HG02623 (cell line): ENCODE results near the gene VAV3.
"Not testable (repeated sequence)": the region's sequence is repeated elsewhere in the genome, so short reads cannot be mapped to it uniquely, and the experiment has no call there.

Source experiments
- ATAC-seq: cut with Tn5 transposase; IDR thresholded peaks from one replicate; pipeline ENCODE4 v1.9.1; 2021; ENCODE audit warnings: moderate library complexity; ENCODE audit not compliant: unreplicated experiment

The VAV3 gene

GRCh38 chr1:107894605-107895004, 70.4 kb downstream of the VAV3 start:
- no peak for ATAC-seq

GRCh38 chr1:107893350-107893749, 71.6 kb downstream of the VAV3 start:
- ATAC-seq, result not testable (repeated sequence)

GRCh38 chr1:107889524-107889923, 75.5 kb downstream of the VAV3 start:
- ATAC-seq, result no peak

GRCh38 chr1:107883562-107883961, 81.4 kb downstream of the VAV3 start:
- ATAC-seq, result no peak

GRCh38 chr1:107879927-107880326, 85.1 kb downstream of the VAV3 start:
- ATAC-seq, result no peak

- no peak for ATAC-seq
These were observed 85.6 kb downstream of the VAV3 start for GRCh38 chr1:107879346-107879745.

GRCh38 chr1:107877745-107878144, 87.2 kb downstream of the VAV3 start:
- no peak for ATAC-seq

- ATAC-seq, result no peak
These were observed 87.9 kb downstream of the VAV3 start for GRCh38 chr1:107877092-107877491.

- ATAC-seq, result no peak
These were observed 89.3 kb downstream of the VAV3 start for GRCh38 chr1:107875689-107876088.

GRCh38 chr1:107874221-107874620, 90.8 kb downstream of the VAV3 start:
- ATAC-seq, result no peak

GRCh38 chr1:107871687-107872395, 93.1 kb downstream of the VAV3 start:
- no peak for ATAC-seq

- ATAC-seq, result no peak
These were observed 93.7 kb downstream of the VAV3 start for GRCh38 chr1:107871259-107871658.

GRCh38 chr1:107870696-107871095, 94.3 kb downstream of the VAV3 start:
- ATAC-seq, result no peak

- ATAC-seq, result no peak
These were observed 97.1 kb downstream of the VAV3 start for GRCh38 chr1:107867897-107868296.

- ATAC-seq, result no peak
These were observed 97.6 kb downstream of the VAV3 start for GRCh38 chr1:107867422-107867821.

- ATAC-seq, result no peak
These were observed 98.1 kb downstream of the VAV3 start for GRCh38 chr1:107866870-107867269.

GRCh38 chr1:107865627-107866026, 99.4 kb downstream of the VAV3 start:
- ATAC-seq, result no peak

GRCh38 chr1:107863342-107863741, 101.6 kb downstream of the VAV3 start:
- ATAC-seq, result no peak

- ATAC-seq, result no peak
These were observed 102.9 kb downstream of the VAV3 start for GRCh38 chr1:107862064-107862463.

- ATAC-seq, result no peak
These were observed 106.7 kb downstream of the VAV3 start for GRCh38 chr1:107858323-107858722.

GRCh38 chr1:107851418-107851817, 113.6 kb downstream of the VAV3 start:
- no peak for ATAC-seq

- not testable (repeated sequence) for ATAC-seq
These were observed 120.3 kb downstream of the VAV3 start for GRCh38 chr1:107844541-107845194.

- no peak for ATAC-seq
These were observed 121.0 kb downstream of the VAV3 start for GRCh38 chr1:107843989-107844388.
